WTC11 (cell line): ENCODE results near the gene SANBR. TPM values are rescaled to one million over a fixed set of nuclear protein-coding genes. Genes with fewer than 3 reads are reported as not detected.

Experiments
- ATAC-seq: fragments of 200-7000 bp; cut with Tn5 transposase; 2 replicates; pipeline ENCODE4 v1.10.0; 2021; ENCODE audit warnings: mild to moderate bottlenecking, moderate library complexity
- Bru-seq: library from RNA; stranded (reverse); fragments of 400-500 nt; gene quantifications from one replicate; lab custom pipeline; 2021; lab: Mats Ljungman, UMichigan
- CTCF ChIA-PET: fragments of 300-600 bp; sonication (Branson Sonifier 250); formaldehyde crosslinking; loops from one replicate; lab custom pipeline; 2021; ENCODE audit warnings: antibody characterized with exemption; lab: Charles Lee
- POLR2A ChIA-PET: fragments of 350-600 bp; sonication (Branson Sonifier 250); formaldehyde crosslinking; loops from one replicate; lab custom pipeline; 2021; ENCODE audit warnings: antibody characterized with exemption; lab: Charles Lee
- DNase-seq: peaks from one replicate; pipeline ENCODE4 v3.0.0; 2021; ENCODE audit warnings: low spot score
- H3K27ac Mint-ChIP-seq: 2 replicates; pipeline ENCODE4 v1.8.0; 2021; ENCODE audit warnings: mixed read lengths
- H3K27me3 Mint-ChIP-seq: 2 replicates; pipeline ENCODE4 v1.8.0; 2021; ENCODE audit warnings: low read depth, mild to moderate bottlenecking, moderate library complexity, mixed read lengths
- H3K36me3 Mint-ChIP-seq: 2 replicates; pipeline ENCODE4 v1.8.0; 2021; ENCODE audit warnings: mixed read lengths
- H3K4me1 Mint-ChIP-seq: 2 replicates; pipeline ENCODE4 v1.8.0; 2022; ENCODE audit warnings: mixed read lengths
- H3K4me3 Mint-ChIP-seq: 2 replicates; pipeline ENCODE4 v1.8.0; 2021; ENCODE audit warnings: mild to moderate bottlenecking, moderate library complexity, mixed read lengths
- H3K9me3 Mint-ChIP-seq: 2 replicates; pipeline ENCODE4 v1.8.0; 2021; ENCODE audit warnings: mixed read lengths
- CBFB ChIP-seq: sonication (generic); formaldehyde crosslinking; IDR thresholded peaks from 2 replicates; pipeline ENCODE4 v1.8.1; 2022; ENCODE audit warnings: mild to moderate bottlenecking, low read depth, missing genetic modification reagents
- ESRRA ChIP-seq: sonication (generic); formaldehyde crosslinking; IDR thresholded peaks from 2 replicates; pipeline ENCODE4 v1.8.1; 2022; ENCODE audit warnings: mild to moderate bottlenecking, missing genetic modification reagents, borderline replicate concordance
- FOXJ3 ChIP-seq: sonication (generic); formaldehyde crosslinking; IDR thresholded peaks from 2 replicates; pipeline ENCODE4 v1.9.0; 2021; ENCODE audit warnings: missing genetic modification reagents, mild to moderate bottlenecking, borderline replicate concordance
- FOXP1 ChIP-seq: sonication (generic); formaldehyde crosslinking; IDR thresholded peaks from 2 replicates; pipeline ENCODE4 v1.8.0; 2022; ENCODE audit warnings: missing genetic modification reagents, mild to moderate bottlenecking, moderate library complexity, borderline replicate concordance
- KAT7 ChIP-seq: sonication (generic); formaldehyde crosslinking; IDR thresholded peaks from 2 replicates; pipeline ENCODE4 v1.8.1; 2023; ENCODE audit warnings: missing genetic modification reagents, mild to moderate bottlenecking, borderline replicate concordance
- NFYB ChIP-seq: sonication (generic); formaldehyde crosslinking; conservative IDR thresholded peaks from 2 replicates; pipeline ENCODE4 v1.8.0; 2022; ENCODE audit warnings: low read depth, missing genetic modification reagents
- NR3C1 ChIP-seq: sonication (generic); formaldehyde crosslinking; conservative IDR thresholded peaks from 2 replicates; pipeline ENCODE4 v1.8.1; 2023; ENCODE audit warnings: low read depth, mild to moderate bottlenecking, missing genetic modification reagents
- PRRX2 ChIP-seq: fragments of 250-450 bp; sonication (Bioruptor Pico); IDR thresholded peaks from 2 replicates; pipeline ENCODE4 v1.8.0; 2021; ENCODE audit warnings: mild to moderate bottlenecking
- RORB ChIP-seq: fragments of 250-450 bp; sonication (Bioruptor Pico); IDR thresholded peaks from 2 replicates; pipeline ENCODE4 v1.9.0; 2021; ENCODE audit warnings: mild to moderate bottlenecking
- TCF7 ChIP-seq: sonication (generic); formaldehyde crosslinking; IDR thresholded peaks from 2 replicates; pipeline ENCODE4 v1.8.0; 2022; ENCODE audit warnings: mild to moderate bottlenecking, low read depth, missing genetic modification reagents, moderate library complexity
- TP53 ChIP-seq: sonication (generic); formaldehyde crosslinking; IDR thresholded peaks from 2 replicates; pipeline ENCODE4 v1.8.1; 2023; ENCODE audit warnings: mild to moderate bottlenecking, missing genetic modification reagents
- ZBTB21 ChIP-seq: sonication (generic); formaldehyde crosslinking; IDR thresholded peaks from 2 replicates; pipeline ENCODE4 v1.8.1; 2023; ENCODE audit warnings: mild to moderate bottlenecking, missing genetic modification reagents, borderline replicate concordance
- ZNF396 ChIP-seq: fragments of 250-450 bp; sonication (Bioruptor Pico); IDR thresholded peaks from 2 replicates; pipeline ENCODE4 v1.8.0; 2021; ENCODE audit warnings: mild to moderate bottlenecking, moderate library complexity, borderline replicate concordance
- ZNF423 ChIP-seq: fragments of 250-450 bp; sonication (Bioruptor Pico); IDR thresholded peaks from 2 replicates; pipeline ENCODE4 v2.1.2; 2022; ENCODE audit warnings: mild to moderate bottlenecking, moderate library complexity
- ZNF671 ChIP-seq: fragments of 250-450 bp; sonication (Bioruptor Pico); IDR thresholded peaks from 2 replicates; pipeline ENCODE4 v1.8.0; 2021; ENCODE audit warnings: mild to moderate bottlenecking
- long read RNA-seq, 3 experiments: library from RNA in 1 of 3; library from capped mRNA in 1 of 3; library from polyadenylated mRNA in 1 of 3; unstranded in 2 of 3; stranded (forward) in 1 of 3; transcript quantifications; one replicate each; pipeline ENCODE4 v2.0.0, GENCODE V29; 2021
- total RNA-seq: library from RNA; stranded (reverse); gene quantifications from 3 replicates; pipeline ENCODE4 v1.2.3, GENCODE V29; 2021
- TF ChIP-seq, protein P1 (sequence below): sonication (generic); formaldehyde crosslinking; IDR thresholded peaks from 2 replicates; pipeline ENCODE4 v1.8.0; 2022; ENCODE audit warnings: mild to moderate bottlenecking, missing genetic modification reagents
- TF ChIP-seq, protein P2 (sequence below): fragments of 250-450 bp; sonication (Bioruptor Pico); conservative IDR thresholded peaks from 2 replicates; pipeline ENCODE4 v1.9.0; 2021; ENCODE audit warnings: mild to moderate bottlenecking
- TF ChIP-seq, protein P3 (sequence below): sonication (generic); formaldehyde crosslinking; IDR thresholded peaks from 2 replicates; pipeline ENCODE4 v1.8.1; 2023; ENCODE audit warnings: mild to moderate bottlenecking, missing genetic modification reagents
- TF ChIP-seq, protein P4 (sequence below): sonication (generic); formaldehyde crosslinking; IDR thresholded peaks from 2 replicates; pipeline ENCODE4 v1.8.1; 2023; ENCODE audit warnings: mild to moderate bottlenecking, missing genetic modification reagents, borderline replicate concordance
- TF ChIP-seq, protein P5 (sequence below): fragments of 200-600 bp; IDR thresholded peaks from 2 replicates; pipeline ENCODE4 v1.8.0; 2022; ENCODE audit warnings: antibody characterized with exemption
- TF ChIP-seq, protein P6 (sequence below): sonication (generic); formaldehyde crosslinking; IDR thresholded peaks from 2 replicates; pipeline ENCODE4 v1.8.1; 2023; ENCODE audit warnings: mild to moderate bottlenecking, moderate library complexity, missing genetic modification reagents

Gene SANBR
- total RNA-seq (8.9 to 10.9 TPM (median 9.8 TPM) in 3 replicates), Bru-seq, nascent RNA (percentile 58 among the genes with signal in this experiment)
- long read RNA-seq, experiment 1, full-length matches to known transcripts: 19 of 61 reads
- long read RNA-seq, experiment 1, partial matches to known transcripts: 27 of 61 reads
- long read RNA-seq, experiment 1, other reads (novel, unspliced or antisense): 15 of 61 reads
- long read RNA-seq, experiment 2, full-length matches to known transcripts: 1 of 15 reads
- long read RNA-seq, experiment 2, partial matches to known transcripts: 4 of 15 reads
- long read RNA-seq, experiment 2, other reads (novel, unspliced or antisense): 10 of 15 reads
- long read RNA-seq, experiment 3, partial matches to known transcripts: 9 of 17 reads
- long read RNA-seq, experiment 3, other reads (novel, unspliced or antisense): 8 of 17 reads

DNA sequence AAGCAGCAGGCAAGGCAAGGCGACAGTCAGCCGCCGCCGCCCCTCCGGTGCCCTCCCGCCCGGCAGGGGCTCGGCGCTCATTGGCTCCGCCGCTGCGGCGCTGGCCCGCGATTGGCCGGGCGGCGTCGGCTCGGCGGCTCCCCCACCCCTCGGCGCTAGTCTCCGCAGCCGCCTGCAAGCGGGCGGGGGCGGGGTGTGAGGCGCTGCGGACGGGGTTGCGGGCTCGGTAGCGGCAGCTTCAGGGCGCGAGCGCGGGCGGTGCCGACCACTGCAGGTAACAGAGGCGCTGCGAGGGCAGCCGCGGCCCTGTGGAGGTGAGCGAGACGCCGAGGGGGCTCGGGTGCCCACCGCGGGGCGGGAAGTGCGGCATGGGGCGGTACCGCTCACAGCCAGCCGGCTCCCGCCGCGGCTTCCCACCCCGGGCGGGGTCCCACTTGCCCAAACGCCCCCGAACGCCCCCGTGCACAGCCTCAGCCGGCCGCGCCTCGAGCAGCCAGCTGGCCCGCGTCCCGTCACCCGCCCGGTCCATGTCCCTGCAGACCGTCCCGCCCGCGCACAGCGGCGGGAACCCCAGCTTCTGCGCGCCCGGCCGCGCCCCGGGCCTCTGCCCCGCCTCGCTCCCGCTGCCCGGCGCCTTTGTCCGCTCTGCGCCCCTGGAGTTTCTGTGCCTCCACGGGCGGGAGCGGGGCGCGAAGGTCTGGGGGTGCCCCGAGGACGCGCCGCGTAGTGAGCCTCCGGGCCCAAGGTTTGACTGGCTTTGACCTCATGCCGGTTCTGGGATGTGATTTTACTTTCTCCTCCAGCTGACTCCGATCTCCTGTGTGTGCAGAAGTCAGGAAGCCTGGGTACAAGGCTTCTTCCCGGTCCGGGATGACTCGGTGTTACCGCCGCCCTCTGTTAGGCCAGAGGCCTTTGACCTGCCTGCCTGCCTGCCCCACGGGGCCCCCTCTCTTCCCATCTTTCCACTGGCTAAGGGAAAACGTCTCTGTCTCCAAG lies at the start of gene SANBR:
Gene SANBR (plus strand): TSS at position 158 of the 996 bp plus-strand sequence. CDS start 4,480 bp downstream, outside the sequence.
- H3K27me3 Mint-ChIP-seq: no peaks in the 10 kb centered on the region; the same call in 1 of the 2 replicates
- ATAC-seq (peak; percentile 96), DNase-seq (peak; percentile 87)
- H3K9me3 Mint-ChIP-seq: no peaks in the 10 kb centered on the region
- 0 out of 2 replicates have a peak, but pooled peaks cover 3% of the 10 kb centered on the region for H3K36me3 Mint-ChIP-seq
- CTCF ChIA-PET: interaction anchor here (1.1 kb wide), 1 partner anchor 79 kb away, joined by 3 read pairs; no protein-coding TSS in a partner anchor
- H3K27ac Mint-ChIP-seq: peak within 1 kb of the TSS; percentile 83
- peak within 1 kb of the TSS; percentile 94 for H3K4me3 Mint-ChIP-seq
- POLR2A ChIA-PET: interaction anchor here (1.2 kb wide), 1 partner anchor 79 kb away, joined by 4 read pairs; no protein-coding TSS in a partner anchor
- H3K4me1 Mint-ChIP-seq: peaks cover 7% of the 10 kb centered on the region
- no peak for TF ChIP-seq ZNF671 (CRISPR knock-in tag)
- TF ChIP-seq KAT7 (CRISPR knock-in tag): peak; percentile 62; the same call in 1 of the 2 replicates
- TF ChIP-seq RORB (CRISPR knock-in tag): no peak
- no peak for TF ChIP-seq TP53 (CRISPR knock-in tag)
- no peak for TF ChIP-seq FOXJ3 (CRISPR knock-in tag)
- TF ChIP-seq, protein P1, sequence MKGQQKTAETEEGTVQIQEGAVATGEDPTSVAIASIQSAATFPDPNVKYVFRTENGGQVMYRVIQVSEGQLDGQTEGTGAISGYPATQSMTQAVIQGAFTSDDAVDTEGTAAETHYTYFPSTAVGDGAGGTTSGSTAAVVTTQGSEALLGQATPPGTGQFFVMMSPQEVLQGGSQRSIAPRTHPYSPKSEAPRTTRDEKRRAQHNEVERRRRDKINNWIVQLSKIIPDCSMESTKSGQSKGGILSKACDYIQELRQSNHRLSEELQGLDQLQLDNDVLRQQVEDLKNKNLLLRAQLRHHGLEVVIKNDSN: no peak
- TF ChIP-seq, protein P2, sequence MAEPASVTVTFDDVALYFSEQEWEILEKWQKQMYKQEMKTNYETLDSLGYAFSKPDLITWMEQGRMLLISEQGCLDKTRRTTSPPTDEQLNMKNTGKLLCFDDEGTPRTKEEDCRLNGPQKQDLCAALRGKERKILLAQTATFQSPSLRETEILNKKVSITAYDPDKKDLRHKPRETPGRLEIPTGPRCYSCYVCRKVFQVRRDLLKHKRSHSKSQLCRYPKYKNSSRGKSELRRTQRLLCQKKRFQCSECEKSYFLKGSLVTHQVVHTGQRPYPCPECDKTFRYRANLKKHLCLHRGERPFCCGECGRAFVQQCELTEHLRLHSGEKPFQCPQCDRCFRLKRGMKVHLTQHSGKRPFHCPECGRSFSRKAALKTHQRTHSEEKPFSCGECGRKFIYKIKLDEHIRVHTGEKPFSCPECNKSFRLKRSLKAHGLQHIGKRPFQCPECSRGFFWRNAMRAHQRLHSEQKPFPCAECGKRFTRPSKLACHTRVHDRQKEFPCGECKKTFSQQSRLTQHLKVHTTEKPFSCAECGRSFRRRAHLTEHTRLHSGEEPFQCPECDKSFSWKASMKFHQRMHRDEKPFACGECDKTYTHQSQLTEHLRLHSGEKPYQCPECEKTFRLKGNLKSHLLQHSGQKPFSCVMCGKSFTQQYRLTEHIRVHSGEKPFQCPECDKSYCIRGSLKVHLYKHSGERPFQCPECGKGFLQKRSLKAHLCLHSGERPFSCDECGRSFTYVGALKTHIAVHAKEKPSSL (CRISPR knock-in tag): no peak
- TF ChIP-seq, protein P3, sequence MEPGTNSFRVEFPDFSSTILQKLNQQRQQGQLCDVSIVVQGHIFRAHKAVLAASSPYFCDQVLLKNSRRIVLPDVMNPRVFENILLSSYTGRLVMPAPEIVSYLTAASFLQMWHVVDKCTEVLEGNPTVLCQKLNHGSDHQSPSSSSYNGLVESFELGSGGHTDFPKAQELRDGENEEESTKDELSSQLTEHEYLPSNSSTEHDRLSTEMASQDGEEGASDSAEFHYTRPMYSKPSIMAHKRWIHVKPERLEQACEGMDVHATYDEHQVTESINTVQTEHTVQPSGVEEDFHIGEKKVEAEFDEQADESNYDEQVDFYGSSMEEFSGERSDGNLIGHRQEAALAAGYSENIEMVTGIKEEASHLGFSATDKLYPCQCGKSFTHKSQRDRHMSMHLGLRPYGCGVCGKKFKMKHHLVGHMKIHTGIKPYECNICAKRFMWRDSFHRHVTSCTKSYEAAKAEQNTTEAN (CRISPR knock-in tag): no peak
- TF ChIP-seq ESRRA: peak; percentile 55; the same call in 1 of the 2 replicates
- TF ChIP-seq FOXP1 (CRISPR knock-in tag): peak; percentile 56
- TF ChIP-seq NR3C1 (CRISPR knock-in tag): no peak
- TF ChIP-seq, protein P4, sequence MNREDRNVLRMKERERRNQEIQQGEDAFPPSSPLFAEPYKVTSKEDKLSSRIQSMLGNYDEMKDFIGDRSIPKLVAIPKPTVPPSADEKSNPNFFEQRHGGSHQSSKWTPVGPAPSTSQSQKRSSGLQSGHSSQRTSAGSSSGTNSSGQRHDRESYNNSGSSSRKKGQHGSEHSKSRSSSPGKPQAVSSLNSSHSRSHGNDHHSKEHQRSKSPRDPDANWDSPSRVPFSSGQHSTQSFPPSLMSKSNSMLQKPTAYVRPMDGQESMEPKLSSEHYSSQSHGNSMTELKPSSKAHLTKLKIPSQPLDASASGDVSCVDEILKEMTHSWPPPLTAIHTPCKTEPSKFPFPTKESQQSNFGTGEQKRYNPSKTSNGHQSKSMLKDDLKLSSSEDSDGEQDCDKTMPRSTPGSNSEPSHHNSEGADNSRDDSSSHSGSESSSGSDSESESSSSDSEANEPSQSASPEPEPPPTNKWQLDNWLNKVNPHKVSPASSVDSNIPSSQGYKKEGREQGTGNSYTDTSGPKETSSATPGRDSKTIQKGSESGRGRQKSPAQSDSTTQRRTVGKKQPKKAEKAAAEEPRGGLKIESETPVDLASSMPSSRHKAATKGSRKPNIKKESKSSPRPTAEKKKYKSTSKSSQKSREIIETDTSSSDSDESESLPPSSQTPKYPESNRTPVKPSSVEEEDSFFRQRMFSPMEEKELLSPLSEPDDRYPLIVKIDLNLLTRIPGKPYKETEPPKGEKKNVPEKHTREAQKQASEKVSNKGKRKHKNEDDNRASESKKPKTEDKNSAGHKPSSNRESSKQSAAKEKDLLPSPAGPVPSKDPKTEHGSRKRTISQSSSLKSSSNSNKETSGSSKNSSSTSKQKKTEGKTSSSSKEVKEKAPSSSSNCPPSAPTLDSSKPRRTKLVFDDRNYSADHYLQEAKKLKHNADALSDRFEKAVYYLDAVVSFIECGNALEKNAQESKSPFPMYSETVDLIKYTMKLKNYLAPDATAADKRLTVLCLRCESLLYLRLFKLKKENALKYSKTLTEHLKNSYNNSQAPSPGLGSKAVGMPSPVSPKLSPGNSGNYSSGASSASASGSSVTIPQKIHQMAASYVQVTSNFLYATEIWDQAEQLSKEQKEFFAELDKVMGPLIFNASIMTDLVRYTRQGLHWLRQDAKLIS (CRISPR knock-in tag): no peak
- TF ChIP-seq TCF7 (CRISPR knock-in tag): no peak
- no peak for TF ChIP-seq CBFB
- TF ChIP-seq, protein P5, sequence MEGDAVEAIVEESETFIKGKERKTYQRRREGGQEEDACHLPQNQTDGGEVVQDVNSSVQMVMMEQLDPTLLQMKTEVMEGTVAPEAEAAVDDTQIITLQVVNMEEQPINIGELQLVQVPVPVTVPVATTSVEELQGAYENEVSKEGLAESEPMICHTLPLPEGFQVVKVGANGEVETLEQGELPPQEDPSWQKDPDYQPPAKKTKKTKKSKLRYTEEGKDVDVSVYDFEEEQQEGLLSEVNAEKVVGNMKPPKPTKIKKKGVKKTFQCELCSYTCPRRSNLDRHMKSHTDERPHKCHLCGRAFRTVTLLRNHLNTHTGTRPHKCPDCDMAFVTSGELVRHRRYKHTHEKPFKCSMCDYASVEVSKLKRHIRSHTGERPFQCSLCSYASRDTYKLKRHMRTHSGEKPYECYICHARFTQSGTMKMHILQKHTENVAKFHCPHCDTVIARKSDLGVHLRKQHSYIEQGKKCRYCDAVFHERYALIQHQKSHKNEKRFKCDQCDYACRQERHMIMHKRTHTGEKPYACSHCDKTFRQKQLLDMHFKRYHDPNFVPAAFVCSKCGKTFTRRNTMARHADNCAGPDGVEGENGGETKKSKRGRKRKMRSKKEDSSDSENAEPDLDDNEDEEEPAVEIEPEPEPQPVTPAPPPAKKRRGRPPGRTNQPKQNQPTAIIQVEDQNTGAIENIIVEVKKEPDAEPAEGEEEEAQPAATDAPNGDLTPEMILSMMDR: no peak
- TF ChIP-seq, protein P6, sequence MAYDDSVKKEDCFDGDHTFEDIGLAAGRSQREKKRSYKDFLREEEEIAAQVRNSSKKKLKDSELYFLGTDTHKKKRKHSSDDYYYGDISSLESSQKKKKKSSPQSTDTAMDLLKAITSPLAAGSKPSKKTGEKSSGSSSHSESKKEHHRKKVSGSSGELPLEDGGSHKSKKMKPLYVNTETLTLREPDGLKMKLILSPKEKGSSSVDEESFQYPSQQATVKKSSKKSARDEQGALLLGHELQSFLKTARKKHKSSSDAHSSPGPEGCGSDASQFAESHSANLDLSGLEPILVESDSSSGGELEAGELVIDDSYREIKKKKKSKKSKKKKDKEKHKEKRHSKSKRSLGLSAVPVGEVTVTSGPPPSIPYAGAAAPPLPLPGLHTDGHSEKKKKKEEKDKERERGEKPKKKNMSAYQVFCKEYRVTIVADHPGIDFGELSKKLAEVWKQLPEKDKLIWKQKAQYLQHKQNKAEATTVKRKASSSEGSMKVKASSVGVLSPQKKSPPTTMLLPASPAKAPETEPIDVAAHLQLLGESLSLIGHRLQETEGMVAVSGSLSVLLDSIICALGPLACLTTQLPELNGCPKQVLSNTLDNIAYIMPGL (CRISPR knock-in tag): peak; percentile 68; the same call in 1 of the 2 replicates
- TF ChIP-seq ZBTB21 (CRISPR knock-in tag): no peak
- TF ChIP-seq PRRX2 (CRISPR knock-in tag): no peak
- 0 out of 2 replicates have a peak, but pooled peaks have one; percentile 27 for TF ChIP-seq ZNF423
- peak; percentile 90 for TF ChIP-seq NFYB (CRISPR knock-in tag)
- TF ChIP-seq ZNF396 (CRISPR knock-in tag): no peak
